ENCODE results near the gene PTPN4. TPM values are rescaled to one million over a fixed set of nuclear protein-coding genes. Genes with fewer than 3 reads are reported as not detected.
"Not testable (repeated sequence)": the region's sequence is repeated elsewhere in the genome, so short reads cannot be mapped to it uniquely, and the experiment has no call there.

The PTPN4 gene
- total RNA-seq, 2 donors from 2014 or later: 12.2 to 21.1 TPM

DNA sequence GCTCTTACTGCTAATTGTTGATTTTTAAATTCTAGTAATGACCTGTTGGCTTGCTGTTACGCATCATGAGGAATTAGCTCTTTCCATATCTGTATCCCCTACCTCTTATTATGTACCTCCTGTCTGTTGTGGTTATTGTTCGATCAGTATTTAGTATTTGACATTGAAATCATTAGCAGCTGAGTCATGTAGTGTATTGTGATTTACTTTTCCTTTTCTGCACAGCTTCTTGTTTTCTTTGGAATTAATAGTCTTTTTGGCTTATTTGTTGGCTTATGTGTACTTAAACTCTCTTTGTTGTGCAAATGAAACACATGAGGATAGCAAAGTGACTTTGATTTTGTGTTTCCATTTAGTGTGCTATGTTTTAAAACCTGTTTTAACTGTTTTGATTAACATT lies 257.5 kb downstream of the PTPN4 start:
- Histone ChIP-seq H3K4me1 (peaks cover 29% of the 10 kb centered on the region), H3K27me3 (no peaks in the 10 kb centered on the region), H3K4me3 (no peak overlapping the region), H3K9me3 (no peaks in the 10 kb centered on the region), H3K36me3 (replicated peaks in 1 of 2; ENCODE audit: insufficient read depth in 1 of 2, low read depth in 2 of 2) (no peaks in the 10 kb centered on the region), H3K27ac (no peak overlapping the region)
- DNase-seq (no peak), ATAC-seq (no peak)
- 64 to 78% methylated on average over 2 of the region's 2 CpGs for WGBS, 2 donors
- TF ChIP-seq, protein P1, sequence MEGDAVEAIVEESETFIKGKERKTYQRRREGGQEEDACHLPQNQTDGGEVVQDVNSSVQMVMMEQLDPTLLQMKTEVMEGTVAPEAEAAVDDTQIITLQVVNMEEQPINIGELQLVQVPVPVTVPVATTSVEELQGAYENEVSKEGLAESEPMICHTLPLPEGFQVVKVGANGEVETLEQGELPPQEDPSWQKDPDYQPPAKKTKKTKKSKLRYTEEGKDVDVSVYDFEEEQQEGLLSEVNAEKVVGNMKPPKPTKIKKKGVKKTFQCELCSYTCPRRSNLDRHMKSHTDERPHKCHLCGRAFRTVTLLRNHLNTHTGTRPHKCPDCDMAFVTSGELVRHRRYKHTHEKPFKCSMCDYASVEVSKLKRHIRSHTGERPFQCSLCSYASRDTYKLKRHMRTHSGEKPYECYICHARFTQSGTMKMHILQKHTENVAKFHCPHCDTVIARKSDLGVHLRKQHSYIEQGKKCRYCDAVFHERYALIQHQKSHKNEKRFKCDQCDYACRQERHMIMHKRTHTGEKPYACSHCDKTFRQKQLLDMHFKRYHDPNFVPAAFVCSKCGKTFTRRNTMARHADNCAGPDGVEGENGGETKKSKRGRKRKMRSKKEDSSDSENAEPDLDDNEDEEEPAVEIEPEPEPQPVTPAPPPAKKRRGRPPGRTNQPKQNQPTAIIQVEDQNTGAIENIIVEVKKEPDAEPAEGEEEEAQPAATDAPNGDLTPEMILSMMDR (IDR thresholded peaks at IDR 0.05): no peak
- TF ChIP-seq POLR2A (IDR thresholded peaks at IDR 0.05): no peak
- intact Hi-C loops (cut with DNase I): no loop called here

DNA sequence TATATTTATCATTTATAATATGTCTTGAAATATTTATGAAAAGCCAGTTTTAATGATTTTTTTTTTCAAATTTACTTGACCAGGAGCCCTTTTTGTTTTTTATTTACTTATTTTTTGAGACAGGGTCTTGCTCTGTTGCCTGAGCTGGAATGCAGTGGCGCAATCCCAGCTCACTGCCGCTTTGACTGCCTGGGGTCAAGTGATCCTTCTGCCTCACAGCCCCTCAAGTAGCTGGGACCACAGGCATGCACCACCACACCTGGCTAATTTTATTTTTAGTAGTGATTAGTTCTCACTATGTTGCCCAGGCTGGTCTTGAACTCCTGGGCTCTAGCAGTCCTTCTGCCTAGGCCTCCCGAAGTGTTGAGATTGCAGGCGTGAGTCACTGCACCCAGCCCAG lies 258.8 kb downstream of the PTPN4 start:
- no peaks in the 10 kb centered on the region for H3K36me3 ChIP-seq (replicated peaks in 1 of 2; ENCODE audit: insufficient read depth in 1 of 2, low read depth in 2 of 2)
- no peaks in the 10 kb centered on the region for H3K9me3 ChIP-seq
- TF ChIP-seq POLR2A (IDR thresholded peaks at IDR 0.05): no peak
- TF ChIP-seq, protein P1 (IDR thresholded peaks at IDR 0.05): no peak
- peaks cover 25% of the 10 kb centered on the region for H3K4me1 ChIP-seq
- H3K4me3 ChIP-seq: no peak overlapping the region
- ATAC-seq (no peak), DNase-seq (no peak)
- H3K27ac ChIP-seq: no peak overlapping the region
- intact Hi-C loops (cut with DNase I): no loop called here
- WGBS, 2 donors: 93 to 95% methylated on average over 4 of the region's 4 CpGs
- no peaks in the 10 kb centered on the region for H3K27me3 ChIP-seq

DNA sequence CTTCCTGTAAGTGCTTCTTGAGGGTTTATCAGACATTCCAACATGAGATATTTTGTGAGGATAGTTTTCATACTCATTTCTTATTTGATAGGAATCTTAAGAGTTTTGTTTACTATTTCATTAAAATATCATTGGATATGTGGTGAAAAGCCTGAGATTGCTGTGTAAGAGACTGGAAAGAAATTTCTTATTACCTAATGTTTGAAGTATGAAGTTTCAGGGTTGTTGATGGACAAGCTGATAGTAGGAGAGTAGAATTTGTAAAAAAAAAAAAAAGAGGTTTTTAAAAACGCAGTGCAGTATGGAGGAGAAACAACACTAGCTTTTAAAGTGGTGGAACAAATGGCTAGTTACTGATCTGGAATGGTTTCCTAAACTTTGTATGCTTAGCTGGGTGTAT lies 260.8 kb downstream of the PTPN4 start:
- no peak for TF ChIP-seq POLR2A (IDR thresholded peaks at IDR 0.05)
- TF ChIP-seq, protein P1 (IDR thresholded peaks at IDR 0.05): no peak
- ATAC-seq (no peak), DNase-seq (no peak)
- Histone ChIP-seq H3K4me3 (no peak overlapping the region), H3K9me3 (no peaks in the 10 kb centered on the region), H3K36me3 (replicated peaks in 1 of 2; ENCODE audit: insufficient read depth in 1 of 2, low read depth in 2 of 2) (no peaks in the 10 kb centered on the region), H3K4me1 (peaks cover 9% of the 10 kb centered on the region), H3K27me3 (no peaks in the 10 kb centered on the region), H3K27ac (no peak overlapping the region)
- intact Hi-C loops (cut with DNase I): no loop called here
- 37 to 50% methylated on average over 1 of the region's 1 CpG for WGBS, 2 donors

DNA sequence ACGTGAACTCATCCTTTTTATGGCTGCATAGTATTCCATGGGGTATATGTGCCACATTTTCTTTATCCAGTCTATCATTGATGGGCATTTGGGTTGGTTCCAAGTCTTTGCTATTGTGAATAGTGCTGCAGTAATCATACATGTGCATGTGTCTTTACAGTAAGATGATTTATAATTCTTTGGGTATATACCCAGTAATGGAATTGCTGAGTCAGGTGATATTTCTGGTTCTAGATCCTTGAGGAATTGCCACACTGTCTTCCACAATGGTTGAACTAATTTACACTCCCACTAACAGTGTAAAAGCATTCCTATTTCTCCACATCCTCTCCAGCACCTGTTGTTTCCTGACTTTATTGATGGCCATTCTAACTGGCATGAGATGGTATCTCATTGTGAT lies 262.8 kb downstream of the PTPN4 start:
- DNase-seq; H3K27me3 ChIP-seq; intact Hi-C loops (cut with DNase I); H3K4me3 ChIP-seq; H3K27ac ChIP-seq; H3K36me3 ChIP-seq (replicated peaks in 1 of 2; ENCODE audit: insufficient read depth in 1 of 2, low read depth in 2 of 2); H3K4me1 ChIP-seq; ATAC-seq; H3K9me3 ChIP-seq: not testable (repeated sequence)
- WGBS, 2 donors: 100% methylated on average over 1 of the region's 1 CpG

DNA sequence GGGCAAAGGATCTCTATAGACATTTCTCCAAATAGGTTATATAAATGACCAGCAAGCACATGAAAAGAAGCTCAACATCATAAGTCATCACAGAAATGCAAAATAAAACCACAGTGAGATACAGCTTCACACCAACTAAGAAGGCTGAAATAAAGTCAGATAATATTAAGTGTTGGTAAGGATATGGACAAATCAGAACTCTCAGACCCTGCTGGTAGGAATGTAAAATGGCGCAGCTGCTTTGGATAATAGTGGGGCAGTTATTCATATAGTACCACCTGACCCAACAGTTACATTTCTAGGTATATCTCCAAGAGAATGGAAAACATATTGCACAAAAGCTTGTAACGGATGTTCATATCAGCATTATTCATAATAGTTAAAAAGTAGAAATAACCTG lies 267.2 kb downstream of the PTPN4 start:
- intact Hi-C loops (cut with DNase I): no loop called here
- no peaks in the 10 kb centered on the region for H3K9me3 ChIP-seq
- H3K27ac ChIP-seq: no peak overlapping the region
- no peaks in the 10 kb centered on the region for H3K27me3 ChIP-seq
- WGBS, 2 donors: 98 to 100% methylated on average over 2 of the region's 2 CpGs
- H3K4me3 ChIP-seq: no peak overlapping the region
- peaks cover 4% of the 10 kb centered on the region for H3K4me1 ChIP-seq
- DNase-seq (no peak), ATAC-seq (no peak)
- H3K36me3 ChIP-seq (replicated peaks in 1 of 2; ENCODE audit: insufficient read depth in 1 of 2, low read depth in 2 of 2): no peaks in the 10 kb centered on the region
- TF ChIP-seq, protein P1 (IDR thresholded peaks at IDR 0.05): no peak
- no peak for TF ChIP-seq POLR2A (IDR thresholded peaks at IDR 0.05)

Measured in body of pancreas (tissue), 4 donors.